CD14-positive monocyte (primary cell): ENCODE measurements around the gene SMAD6. TPM values are rescaled to one million over a fixed set of nuclear protein-coding genes. Genes with fewer than 3 reads are reported as not detected.

Experiments used
- DNase-seq, 3 donors: peaks; one replicate each; pipeline ENCODE4 v3.0.0-alpha.2; 2011 to 2022
- H2AFZ ChIP-seq: 2 replicates; pipeline ENCODE4 v1.6.0; 2012; ENCODE audit warnings: mild to moderate bottlenecking, low read depth, low read length, inconsistent platforms; ENCODE audit not compliant: insufficient read depth, poor library complexity, severe bottlenecking
- H3K27ac ChIP-seq, 2 donors: 1 replicate in 1 of 2; 2 replicates in 1 of 2; pipeline ENCODE4 v1.5.1; 2012 to 2013; ENCODE audit warnings: low read length in 2 of 2, control low read depth in 1 of 2, inconsistent platforms in 1 of 2, low read depth in 1 of 2, mild to moderate bottlenecking in 1 of 2
- H3K27me3 ChIP-seq, 2 donors: one replicate each; pipeline versions ENCODE4 v1.6.0 to v1.6.1; 2011 to 2013; ENCODE audit warnings: low read length in 2 of 2; ENCODE audit not compliant: control insufficient read depth in 2 of 2, insufficient read depth in 2 of 2
- H3K36me3 ChIP-seq, 2 donors: replicated peaks in 1 of 2; 1 replicate in 1 of 2; 2 replicates in 1 of 2; pipeline versions ENCODE4 v1.5.1 to v1.6.1; 2012 to 2013; ENCODE audit warnings: low read length in 2 of 2, control low read depth in 1 of 2, inconsistent platforms in 1 of 2, mild to moderate bottlenecking in 1 of 2; ENCODE audit not compliant: insufficient read depth in 2 of 2, control insufficient read depth in 1 of 2
- H3K4me1 ChIP-seq, 2 donors: 1 replicate in 1 of 2; 2 replicates in 1 of 2; pipeline versions ENCODE4 v1.5.1 to v1.6.1; 2012 to 2013; ENCODE audit warnings: low read length in 2 of 2, control low read depth in 1 of 2, inconsistent platforms in 1 of 2, mild to moderate bottlenecking in 1 of 2, moderate library complexity in 1 of 2; ENCODE audit not compliant: insufficient read depth in 2 of 2, control insufficient read depth in 1 of 2
- H3K4me2 ChIP-seq: replicated peaks from 2 replicates; pipeline ENCODE3; 2012; ENCODE audit warnings: low read length, moderate library complexity, mild to moderate bottlenecking; ENCODE audit not compliant: poor library complexity, severe bottlenecking; ENCODE audit errors: extremely low read depth
- H3K4me3 ChIP-seq, 3 experiments: fragments of 200-600 bp in 1 of 3; sonication (generic) in 1 of 3; replicated peaks in 1 of 3; 1 replicate in 2 of 3; 2 replicates in 1 of 3; pipeline ENCODE4 v1.5.1; 2011 to 2013; ENCODE audit warnings: low read length in 3 of 3, mild to moderate bottlenecking in 3 of 3, control low read depth in 2 of 3, low read depth in 2 of 3, inconsistent platforms in 1 of 3, moderate library complexity in 1 of 3
- H3K79me2 ChIP-seq: 2 replicates; pipeline ENCODE4 v1.6.0; 2012; ENCODE audit warnings: mild to moderate bottlenecking, control low read depth, inconsistent platforms, low read length, moderate library complexity; ENCODE audit not compliant: insufficient read depth
- H3K9ac ChIP-seq: 2 replicates; pipeline ENCODE4 v1.6.0; 2017; ENCODE audit warnings: low read length, mild to moderate bottlenecking; ENCODE audit not compliant: insufficient read depth, poor library complexity, severe bottlenecking
- H3K9me3 ChIP-seq, 2 donors: replicated peaks in 1 of 2; 1 replicate in 1 of 2; 2 replicates in 1 of 2; pipeline versions ENCODE4 v1.5.1 to v1.6.1; 2012 to 2013; ENCODE audit warnings: low read length in 2 of 2, control low read depth in 1 of 2; ENCODE audit not compliant: control insufficient read depth in 1 of 2, insufficient read depth in 1 of 2
- H4K20me1 ChIP-seq: 2 replicates; pipeline ENCODE4 v1.6.0; 2012; ENCODE audit warnings: mild to moderate bottlenecking, low read length, control low read depth, moderate library complexity; ENCODE audit not compliant: insufficient read depth
- H3K27ac Mint-ChIP-seq, 7 donors: one replicate each; pipeline ENCODE4 v1.8.0; 2020; ENCODE audit warnings: mild to moderate bottlenecking in 7 of 7, mixed read lengths in 7 of 7, moderate library complexity in 6 of 7, inconsistent platforms in 2 of 7
- H3K27me3 Mint-ChIP-seq, 3 donors: one replicate each; pipeline ENCODE4 v1.8.0; 2021 to 2022; ENCODE audit warnings: low read depth in 3 of 3, mild to moderate bottlenecking in 3 of 3, mixed read lengths in 3 of 3, moderate library complexity in 3 of 3, inconsistent platforms in 1 of 3
- H3K36me3 Mint-ChIP-seq, 2 donors: one replicate each; pipeline ENCODE4 v1.8.0; 2020; ENCODE audit warnings: mixed read lengths in 2 of 2, inconsistent platforms in 1 of 2, mild to moderate bottlenecking in 1 of 2
- H3K4me1 Mint-ChIP-seq: one replicate; pipeline ENCODE4 v1.8.0; 2020; ENCODE audit warnings: mild to moderate bottlenecking, mixed read lengths
- H3K4me3 Mint-ChIP-seq, 2 donors: one replicate each; pipeline ENCODE4 v1.8.0; 2020; ENCODE audit warnings: mild to moderate bottlenecking in 2 of 2, mixed read lengths in 2 of 2, moderate library complexity in 1 of 2
- H3K9me3 Mint-ChIP-seq, 7 donors: one replicate each; pipeline ENCODE4 v1.8.0; 2020 to 2022; ENCODE audit warnings: mixed read lengths in 7 of 7, mild to moderate bottlenecking in 6 of 7, moderate library complexity in 6 of 7, inconsistent platforms in 2 of 7
- WGBS: methylation state at CpG from one replicate; pipeline ENCODE4 v1.1.5; 2013; ENCODE audit warnings: missing lambda C conversion rate; ENCODE audit not compliant: insufficient coverage; 5-methylcytosine and 5-hydroxymethylcytosine counted together
- intact Hi-C, 2 donors: fragments of 100-400 bp; cut with micrococcal nuclease; formaldehyde crosslinking; loops; one replicate each; pipeline versions ENCODE4 v1.15.0 to v1.15.1; 2023
- polyA plus RNA-seq, 3 donors: library from polyadenylated mRNA; depleted of rRNA in 1 of 3; unstranded in 2 of 3; stranded (reverse) in 1 of 3; fragments of 300-500 nt in 2 of 3; fragments of >200 nt in 1 of 3; fragmentation: Illumina TruSeq in 2 of 3; gene quantifications; 1 replicate in 2 of 3; 2 replicates in 1 of 3; pipeline ENCODE4 v1.2.3, GENCODE V29; 2012 to 2021
- TF ChIP-seq, protein P1 (sequence below): fragments of 200-600 bp; IDR thresholded peaks from one replicate; pipeline ENCODE4 v1.8.0; 2022; ENCODE audit warnings: antibody characterized with exemption, mild to moderate bottlenecking

Gene SMAD6
- polyA plus RNA-seq, 3 donors, result 0.31 TPM; not detected in 2

DNA sequence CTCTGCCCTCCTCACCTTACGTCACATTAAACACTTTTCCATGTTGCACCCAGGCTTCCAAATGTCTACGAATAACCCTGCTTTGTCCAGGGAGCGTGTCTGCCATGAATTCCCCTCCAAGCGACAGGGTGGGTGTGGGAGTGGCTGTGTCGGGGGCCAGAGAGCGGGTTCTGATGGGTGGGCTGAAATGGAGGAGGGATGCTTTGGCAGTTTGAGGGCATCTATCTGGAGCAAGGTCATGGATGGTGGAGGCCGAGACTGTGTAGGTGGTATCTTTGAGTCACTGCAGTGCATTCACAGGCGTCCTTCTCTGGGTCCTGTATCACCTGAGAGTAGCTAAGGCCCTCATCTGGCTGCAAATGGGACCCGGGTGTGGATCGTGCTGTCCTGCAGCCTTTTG is 36.6 kb downstream of the SMAD6 start:
- no peaks in the 10 kb centered on the region for H3K36me3 ChIP-seq
- H3K4me3 ChIP-seq, result no peak overlapping the region
- no peak overlapping the region for H3K9ac ChIP-seq
- H3K79me2 ChIP-seq, result no peaks in the 10 kb centered on the region
- H4K20me1 ChIP-seq, result no peaks in the 10 kb centered on the region
- no peak overlapping the region for H3K27ac ChIP-seq
- TF ChIP-seq, protein P1, sequence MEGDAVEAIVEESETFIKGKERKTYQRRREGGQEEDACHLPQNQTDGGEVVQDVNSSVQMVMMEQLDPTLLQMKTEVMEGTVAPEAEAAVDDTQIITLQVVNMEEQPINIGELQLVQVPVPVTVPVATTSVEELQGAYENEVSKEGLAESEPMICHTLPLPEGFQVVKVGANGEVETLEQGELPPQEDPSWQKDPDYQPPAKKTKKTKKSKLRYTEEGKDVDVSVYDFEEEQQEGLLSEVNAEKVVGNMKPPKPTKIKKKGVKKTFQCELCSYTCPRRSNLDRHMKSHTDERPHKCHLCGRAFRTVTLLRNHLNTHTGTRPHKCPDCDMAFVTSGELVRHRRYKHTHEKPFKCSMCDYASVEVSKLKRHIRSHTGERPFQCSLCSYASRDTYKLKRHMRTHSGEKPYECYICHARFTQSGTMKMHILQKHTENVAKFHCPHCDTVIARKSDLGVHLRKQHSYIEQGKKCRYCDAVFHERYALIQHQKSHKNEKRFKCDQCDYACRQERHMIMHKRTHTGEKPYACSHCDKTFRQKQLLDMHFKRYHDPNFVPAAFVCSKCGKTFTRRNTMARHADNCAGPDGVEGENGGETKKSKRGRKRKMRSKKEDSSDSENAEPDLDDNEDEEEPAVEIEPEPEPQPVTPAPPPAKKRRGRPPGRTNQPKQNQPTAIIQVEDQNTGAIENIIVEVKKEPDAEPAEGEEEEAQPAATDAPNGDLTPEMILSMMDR, result no peak
- no peaks in the 10 kb centered on the region for H3K9me3 ChIP-seq
- no peaks in the 10 kb centered on the region for H3K27me3 ChIP-seq
- WGBS, result 98% methylated on average over 8 of the region's 10 CpGs
- H3K4me2 ChIP-seq, result no peak overlapping the region
- peaks cover 4% of the 10 kb centered on the region for H3K4me1 Mint-ChIP-seq
- no peak overlapping the region for H3K4me3 Mint-ChIP-seq
- DNase-seq, result no peak
- intact Hi-C loops, result no loop called here
- no peak overlapping the region for H3K27ac Mint-ChIP-seq
- H3K36me3 Mint-ChIP-seq, result no peaks in the 10 kb centered on the region
- peaks cover 0 to 4% (median 1%) of the 10 kb centered on the region in 3 donors for H3K27me3 Mint-ChIP-seq
- no peaks in the 10 kb centered on the region for H3K9me3 Mint-ChIP-seq
- H3K4me1 ChIP-seq, result no peaks in the 10 kb centered on the region
- no peak overlapping the region for H2AFZ ChIP-seq

DNA sequence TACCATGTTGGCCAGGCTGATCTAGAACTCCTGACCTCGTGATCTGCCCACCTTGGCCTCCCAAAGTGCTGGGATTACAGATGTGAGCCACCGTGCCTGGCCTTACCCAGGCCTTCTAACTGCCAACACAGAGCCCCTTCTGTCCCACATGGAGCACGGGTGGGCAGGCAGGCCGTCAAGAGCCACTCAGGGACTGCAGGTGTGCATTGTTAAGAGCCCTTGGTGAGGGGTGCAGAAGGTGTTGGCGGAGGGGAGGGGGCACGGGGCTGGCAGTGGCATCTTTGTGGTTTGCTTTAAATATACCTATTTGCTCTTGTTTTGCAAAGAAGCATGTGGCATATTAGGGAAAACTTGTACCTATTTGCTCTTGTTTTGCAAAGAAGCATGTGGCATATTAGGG is 37.3 kb downstream of the SMAD6 start:
- 96% methylated on average over 4 of the region's 6 CpGs for WGBS
- intact Hi-C loops, result no loop called here
- Histone ChIP-seq H2AFZ (no peak overlapping the region), H3K36me3 (no peaks in the 10 kb centered on the region), H3K9ac (no peak overlapping the region), H3K4me1 (no peaks in the 10 kb centered on the region), H3K79me2 (no peaks in the 10 kb centered on the region), H3K4me2 (no peak overlapping the region), H4K20me1 (no peaks in the 10 kb centered on the region), H3K27me3 (no peaks in the 10 kb centered on the region), H3K9me3 (no peaks in the 10 kb centered on the region), H3K4me3 (no peak overlapping the region), H3K27ac (no peak overlapping the region)
- H3K36me3 Mint-ChIP-seq, result no peaks in the 10 kb centered on the region
- H3K4me1 Mint-ChIP-seq, result peaks cover 4% of the 10 kb centered on the region
- peaks cover 0 to 4% (median 1%) of the 10 kb centered on the region in 3 donors for H3K27me3 Mint-ChIP-seq
- H3K9me3 Mint-ChIP-seq, result no peaks in the 10 kb centered on the region
- TF ChIP-seq, protein P1, result no peak
- DNase-seq, result no peak
- H3K27ac Mint-ChIP-seq, result no peak overlapping the region
- H3K4me3 Mint-ChIP-seq, result no peak overlapping the region
